ENCODE results near the gene TSPAN15.

The TSPAN15 gene

GRCh38 chr10:69500864-69501468, 49.7 kb downstream of the TSPAN15 start:
- in situ Hi-C loops (cut with HindIII; ENCODE audit: low pct_unique_long_range_greater_than_20kb, low sequenced_read_pairs) = no loop called here
- TF ChIP-seq JUND (IDR thresholded peaks at IDR 0.05; ENCODE audit: low read depth) = no peak
- DNase-seq (ENCODE audit: low read depth in 1 of 2, low spot score in 1 of 2) = no peak

- DNase-seq (ENCODE audit: low read depth in 1 of 2, low spot score in 1 of 2) = no peak
- in situ Hi-C loops (cut with HindIII; ENCODE audit: low pct_unique_long_range_greater_than_20kb, low sequenced_read_pairs) = no loop called here
- no peak for TF ChIP-seq JUND (IDR thresholded peaks at IDR 0.05; ENCODE audit: low read depth)
Observed at GRCh38 chr10:69501657-69502056, 50.4 kb downstream of the TSPAN15 start.

GRCh38 chr10:69502589-69502988, 51.3 kb downstream of the TSPAN15 start:
- no peak for TF ChIP-seq JUND (IDR thresholded peaks at IDR 0.05; ENCODE audit: low read depth)
- in situ Hi-C loops (cut with HindIII; ENCODE audit: low pct_unique_long_range_greater_than_20kb, low sequenced_read_pairs) = no loop called here
- DNase-seq (ENCODE audit: low read depth in 1 of 2, low spot score in 1 of 2) = no peak

- in situ Hi-C loops (cut with HindIII; ENCODE audit: low pct_unique_long_range_greater_than_20kb, low sequenced_read_pairs) = no loop called here
- DNase-seq (ENCODE audit: low read depth in 1 of 2, low spot score in 1 of 2) = no peak
- no peak for TF ChIP-seq JUND (IDR thresholded peaks at IDR 0.05; ENCODE audit: low read depth)
Observed at GRCh38 chr10:69503001-69503895, 52.0 kb downstream of the TSPAN15 start.

- no peak for TF ChIP-seq JUND (IDR thresholded peaks at IDR 0.05; ENCODE audit: low read depth)
- in situ Hi-C loops (cut with HindIII; ENCODE audit: low pct_unique_long_range_greater_than_20kb, low sequenced_read_pairs) = no loop called here
- no peak for DNase-seq (ENCODE audit: low read depth in 1 of 2, low spot score in 1 of 2)
Observed at GRCh38 chr10:69503896-69504265, 52.6 kb downstream of the TSPAN15 start.

- in situ Hi-C loops (cut with HindIII; ENCODE audit: low pct_unique_long_range_greater_than_20kb, low sequenced_read_pairs) = no loop called here
- DNase-seq (ENCODE audit: low read depth in 1 of 2, low spot score in 1 of 2) = no peak
- TF ChIP-seq JUND (IDR thresholded peaks at IDR 0.05; ENCODE audit: low read depth) = no peak
Observed at GRCh38 chr10:69504576-69505250, 53.4 kb downstream of the TSPAN15 start.

- no peak for DNase-seq (ENCODE audit: low read depth in 1 of 2, low spot score in 1 of 2)
- in situ Hi-C loops (cut with HindIII; ENCODE audit: low pct_unique_long_range_greater_than_20kb, low sequenced_read_pairs) = no loop called here
- no peak for TF ChIP-seq JUND (IDR thresholded peaks at IDR 0.05; ENCODE audit: low read depth)
Observed at GRCh38 chr10:69505636-69506318, 54.5 kb downstream of the TSPAN15 start.

- TF ChIP-seq JUND (IDR thresholded peaks at IDR 0.05; ENCODE audit: low read depth) = no peak
- DNase-seq (ENCODE audit: low read depth in 1 of 2, low spot score in 1 of 2) = no peak
- in situ Hi-C loops (cut with HindIII; ENCODE audit: low pct_unique_long_range_greater_than_20kb, low sequenced_read_pairs) = no loop called here
Observed at GRCh38 chr10:69506487-69506833, 55.2 kb downstream of the TSPAN15 start.

- no peak for DNase-seq (ENCODE audit: low read depth in 1 of 2, low spot score in 1 of 2)
- TF ChIP-seq JUND (IDR thresholded peaks at IDR 0.05; ENCODE audit: low read depth) = no peak
- in situ Hi-C loops (cut with HindIII; ENCODE audit: low pct_unique_long_range_greater_than_20kb, low sequenced_read_pairs) = no loop called here
Observed at GRCh38 chr10:69506834-69507713, 55.8 kb downstream of the TSPAN15 start.

- DNase-seq (ENCODE audit: low read depth in 1 of 2, low spot score in 1 of 2) = no peak
- TF ChIP-seq JUND (IDR thresholded peaks at IDR 0.05; ENCODE audit: low read depth) = no peak
- in situ Hi-C loops (cut with HindIII; ENCODE audit: low pct_unique_long_range_greater_than_20kb, low sequenced_read_pairs) = no loop called here
Observed at GRCh38 chr10:69508738-69509340, 57.6 kb downstream of the TSPAN15 start.

GRCh38 chr10:69512901-69513300, 61.6 kb downstream of the TSPAN15 start:
- TF ChIP-seq JUND (IDR thresholded peaks at IDR 0.05; ENCODE audit: low read depth) = no peak
- no peak for DNase-seq (ENCODE audit: low read depth in 1 of 2, low spot score in 1 of 2)
- in situ Hi-C loops (cut with HindIII; ENCODE audit: low pct_unique_long_range_greater_than_20kb, low sequenced_read_pairs) = no loop called here

All from T47D (cell line).